NCI-H526 (cell line): Measurements from ENCODE around the gene HPD.
"Not testable (repeated sequence)": the region's sequence is repeated elsewhere in the genome, so short reads cannot be mapped to it uniquely, and the experiment has no call there.

Experiments used
- DNase-seq, 2 experiments: peaks; one replicate each; lab custom pipeline; 2025; lab: John Stamatoyannopoulos, UW

The HPD gene

GRCh38 chr12:121858662-121859572 lies at the start of gene HPD:
Gene HPD (minus strand): TSS chr12:121858859. CDS start chr12:121858823, 36 bp downstream.
- DNase-seq = no peak

GRCh38 chr12:121905746-121906145 lies 47.1 kb upstream of the HPD start:
- DNase-seq = no peak

- DNase-seq = no peak
These were observed 44.5 kb upstream of the HPD start for GRCh38 chr12:121903202-121903601.

DNA sequence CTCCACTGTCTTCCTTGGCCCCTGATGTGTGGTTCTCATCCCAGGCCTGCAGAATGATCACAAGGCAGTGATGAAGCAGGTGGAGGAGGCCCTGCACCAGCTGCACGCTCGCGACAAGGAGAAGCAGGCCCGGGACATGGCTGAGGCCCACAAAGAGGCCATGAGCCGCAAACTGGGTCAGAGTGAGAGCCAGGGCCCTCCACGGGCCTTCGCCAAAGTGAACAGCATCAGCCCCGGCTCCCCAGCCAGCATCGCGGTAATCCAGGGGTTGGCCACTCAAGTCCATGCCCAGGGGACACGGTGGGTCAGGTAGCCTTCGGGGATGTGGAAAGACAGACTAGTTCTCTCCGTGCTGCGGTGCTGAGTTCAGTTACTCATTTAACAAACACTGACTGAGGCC lies 40.9 kb upstream of the HPD start:
- DNase-seq = no peak

DNA sequence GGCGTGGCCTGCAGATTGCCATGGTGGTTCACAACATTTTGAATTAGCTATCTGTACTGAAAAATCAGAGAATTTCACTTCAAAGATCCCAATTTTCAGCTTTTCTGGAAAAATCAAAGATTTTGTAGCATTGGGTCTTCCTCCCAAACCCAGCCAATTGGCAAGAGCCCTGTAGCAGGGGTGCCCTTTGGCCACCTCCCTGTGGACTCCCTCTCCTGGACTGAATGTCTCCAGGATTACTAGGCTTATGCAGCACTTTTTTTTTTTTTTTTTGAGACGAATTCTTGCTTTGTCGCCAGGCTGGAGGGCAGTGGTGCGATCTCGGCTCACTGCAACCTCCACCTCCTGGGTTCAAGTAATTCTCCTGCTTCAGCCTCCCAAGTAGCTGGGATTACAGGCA lies 39.6 kb upstream of the HPD start:
- DNase-seq = no peak

DNA sequence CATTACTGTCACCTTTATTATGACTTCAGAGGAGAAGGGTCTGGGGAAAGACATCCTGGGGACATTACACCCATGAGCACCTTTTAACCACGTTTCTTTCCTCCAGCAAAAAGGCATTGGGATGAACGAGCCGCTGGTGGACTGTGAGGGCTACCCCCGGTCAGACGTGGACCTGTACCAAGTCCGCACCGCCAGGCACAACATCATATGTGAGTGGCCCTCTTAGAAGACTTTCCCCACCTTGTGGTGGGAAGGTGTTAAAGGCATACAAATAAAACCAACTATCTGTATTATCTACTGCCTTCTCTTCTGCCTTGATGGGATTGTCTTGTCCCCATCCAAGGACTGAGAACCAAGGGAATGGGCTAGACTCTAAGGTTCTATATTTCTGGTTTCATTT lies 36.0 kb upstream of the HPD start:
- peak; percentile 18 to 68 for DNase-seq

DNA sequence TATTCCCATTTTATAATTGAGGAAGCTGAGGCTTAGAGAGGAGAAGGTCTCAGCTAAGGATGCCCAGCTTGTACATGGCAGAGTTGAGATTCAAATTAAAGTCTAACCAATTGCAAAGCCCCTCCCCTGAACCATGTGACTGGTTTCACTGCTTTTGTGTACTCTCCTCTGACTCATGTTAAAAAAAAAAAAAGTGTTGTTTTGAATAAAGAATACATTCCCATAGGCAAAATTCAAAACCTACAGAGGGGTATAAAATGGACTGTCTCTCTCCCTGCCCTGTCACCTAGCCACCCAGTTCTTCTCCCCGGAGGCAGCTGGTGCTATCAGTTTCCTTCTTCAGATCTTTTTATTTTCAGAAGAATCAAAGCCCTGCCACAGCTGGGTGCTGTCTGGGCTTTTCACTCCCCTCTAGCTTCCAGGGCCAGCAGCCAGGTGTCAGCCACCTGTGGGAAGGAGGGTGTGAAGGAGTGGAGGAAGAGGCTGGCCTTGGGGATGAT lies 35.4 kb upstream of the HPD start:
- peak; percentile 57 to 78 for DNase-seq

GRCh38 chr12:121892673-121893561 lies 34.3 kb upstream of the HPD start:
- DNase-seq = no peak

DNA sequence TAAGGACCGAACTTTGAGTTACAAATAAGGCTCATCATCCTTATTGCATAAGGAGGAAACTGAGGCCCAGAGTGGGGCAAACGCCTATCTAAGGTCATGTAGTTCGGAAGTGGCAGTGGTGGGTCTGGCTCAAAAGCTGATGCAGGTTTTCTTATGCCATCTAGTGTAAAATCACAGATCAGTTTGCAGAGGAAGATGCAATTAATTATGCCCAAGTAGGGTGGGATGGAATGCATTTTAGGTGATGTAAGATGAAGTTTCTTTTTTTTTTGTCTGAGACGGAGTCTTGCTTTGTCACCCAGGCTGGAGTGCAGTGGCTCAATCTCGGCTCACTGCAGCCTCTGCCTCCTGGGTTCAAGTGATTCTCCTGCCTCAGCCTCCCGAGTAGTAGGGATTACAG lies 31.0 kb upstream of the HPD start:
- not testable (repeated sequence) for DNase-seq

DNA sequence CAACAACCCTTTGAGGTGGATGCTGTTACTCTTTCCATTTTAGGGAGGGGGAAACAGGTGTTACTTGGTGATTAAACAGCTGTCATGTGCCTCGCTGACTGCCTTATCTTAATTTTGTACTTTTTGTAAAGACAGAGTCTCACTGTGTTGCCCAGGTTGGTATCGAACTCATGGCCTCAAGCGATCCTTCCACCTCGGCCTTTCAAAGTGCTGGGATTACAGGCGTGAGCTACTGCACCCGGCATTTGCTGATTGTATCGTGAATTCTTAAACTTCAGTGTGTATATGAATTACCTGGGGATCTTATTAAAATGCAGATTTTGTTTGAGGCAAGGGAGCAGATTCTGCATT lies 30.6 kb upstream of the HPD start:
- DNase-seq = no peak

DNA sequence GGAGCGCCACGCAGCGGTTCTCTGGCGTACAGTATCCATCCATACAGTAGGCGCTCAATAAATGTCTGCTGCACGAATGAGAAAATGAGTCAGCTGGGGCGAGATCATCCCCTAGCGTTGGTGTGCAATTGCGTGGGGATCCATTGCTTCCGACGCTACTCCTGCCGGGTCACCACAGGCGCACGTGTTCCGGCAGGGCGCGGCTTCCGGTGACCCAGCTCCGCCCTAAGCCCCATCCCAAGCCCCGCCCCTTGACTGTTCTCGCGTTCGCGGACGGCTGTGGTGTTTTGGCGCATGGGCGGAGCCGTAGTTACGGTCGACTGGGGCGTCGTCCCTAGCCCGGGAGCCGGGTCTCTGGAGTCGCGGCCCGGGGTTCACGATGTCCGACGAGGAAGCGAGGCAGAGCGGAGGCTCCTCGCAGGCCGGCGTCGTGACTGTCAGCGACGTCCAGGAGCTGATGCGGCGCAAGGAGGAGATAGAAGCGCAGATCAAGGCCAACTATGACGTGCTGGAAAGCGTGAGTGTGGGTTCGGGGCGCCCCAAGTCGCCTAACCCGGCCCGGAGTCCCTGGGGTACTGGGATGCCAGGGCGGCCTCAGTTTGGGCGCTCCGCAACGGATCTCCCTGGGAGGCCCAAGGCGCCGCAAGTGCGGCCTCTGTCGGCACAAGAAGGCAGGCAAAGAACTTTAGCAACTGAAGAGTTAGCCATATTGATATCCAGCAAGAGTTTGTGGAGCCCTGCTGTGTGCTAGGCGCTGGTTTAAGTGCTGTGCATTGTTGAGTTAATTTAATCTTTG lies 30.0 kb upstream of the HPD start, which contains the start of gene PSMD9:
TSS of gene PSMD9 (plus strand) at position 313 of the 796 bp plus-strand sequence. CDS start at position 380, 67 bp downstream.
- peak; percentile 86 to 99 for DNase-seq

DNA sequence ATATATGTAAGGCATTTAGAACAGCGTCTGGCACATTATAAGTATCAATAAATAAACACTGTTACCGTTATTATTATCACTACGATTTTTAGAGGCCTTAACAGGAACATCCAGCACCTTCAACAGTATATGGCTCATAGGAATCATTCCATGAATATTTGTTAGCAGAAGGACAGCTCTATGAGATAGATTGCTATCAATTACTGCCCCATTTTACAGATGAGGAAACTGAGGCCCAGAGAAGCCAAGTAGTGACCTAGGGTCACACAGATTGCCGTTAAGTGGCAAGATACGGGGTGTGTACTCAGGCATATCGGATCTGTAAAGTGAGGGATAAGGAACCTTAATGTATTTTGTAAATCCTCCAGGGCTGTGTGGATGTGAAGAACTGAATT lies 29.4 kb upstream of the HPD start:
- DNase-seq = no peak

DNA sequence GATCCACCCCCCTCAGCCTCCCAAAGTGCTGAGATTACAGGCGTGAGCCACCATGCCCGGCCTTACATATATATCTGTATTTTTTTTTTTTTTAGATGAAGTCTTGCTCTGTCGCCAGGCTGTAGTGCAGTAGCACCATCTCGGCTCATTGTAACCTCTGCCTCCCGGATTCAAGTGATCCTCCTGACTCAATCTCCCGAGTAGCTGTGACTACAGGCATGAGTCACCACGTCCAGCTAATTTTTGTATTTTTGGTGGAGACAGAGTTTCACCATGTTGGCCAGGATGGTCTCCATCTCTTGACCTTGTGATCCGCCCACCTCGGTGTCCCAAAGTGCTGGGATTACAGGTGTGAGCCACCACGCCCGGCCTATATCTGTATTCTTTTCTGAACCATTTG lies 26.5 kb upstream of the HPD start:
- DNase-seq = not testable (repeated sequence)

- DNase-seq = no peak
These were observed 24.6 kb upstream of the HPD start for GRCh38 chr12:121883315-121883660.

DNA sequence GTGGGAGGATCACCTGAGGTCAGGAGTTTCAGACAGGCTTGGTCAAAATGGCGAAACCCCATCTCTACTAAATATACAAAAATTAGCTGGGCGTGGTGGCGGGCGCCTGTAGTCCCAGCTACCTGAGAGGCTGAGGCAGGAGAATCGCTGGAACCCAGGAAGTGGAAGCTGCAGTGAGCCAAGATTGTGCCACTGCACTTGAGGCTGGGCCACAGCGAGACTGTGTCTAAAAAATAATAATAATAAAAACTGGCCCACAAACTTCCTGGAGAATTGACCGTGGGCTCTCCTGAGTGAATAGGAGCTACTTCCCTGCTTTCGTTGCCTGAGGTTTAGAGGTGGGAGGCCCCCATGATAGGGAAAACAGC lies 17.4 kb upstream of the HPD start:
- not testable (repeated sequence) for DNase-seq

DNA sequence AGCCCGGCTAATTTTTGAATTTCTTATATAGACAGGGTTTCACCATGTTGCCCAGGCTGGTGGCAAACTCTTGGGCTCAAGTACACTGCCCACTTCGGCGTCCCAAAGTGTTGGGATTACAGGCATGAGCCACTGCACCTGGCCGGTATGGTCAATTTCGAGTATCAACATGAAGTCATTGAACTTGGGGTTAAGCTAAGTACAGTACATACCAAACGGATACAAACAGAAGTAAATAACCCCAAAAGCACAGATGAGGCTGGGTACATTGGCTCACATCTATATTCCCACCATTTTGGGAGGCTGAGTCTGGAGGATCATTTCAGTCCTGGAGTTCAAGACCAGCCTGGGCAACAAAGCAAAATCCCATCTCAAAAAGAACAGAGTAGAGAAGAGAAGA lies 16.9 kb upstream of the HPD start:
- DNase-seq = no peak

- no peak for DNase-seq
These were observed 15.4 kb upstream of the HPD start for GRCh38 chr12:121874071-121874470.

DNA sequence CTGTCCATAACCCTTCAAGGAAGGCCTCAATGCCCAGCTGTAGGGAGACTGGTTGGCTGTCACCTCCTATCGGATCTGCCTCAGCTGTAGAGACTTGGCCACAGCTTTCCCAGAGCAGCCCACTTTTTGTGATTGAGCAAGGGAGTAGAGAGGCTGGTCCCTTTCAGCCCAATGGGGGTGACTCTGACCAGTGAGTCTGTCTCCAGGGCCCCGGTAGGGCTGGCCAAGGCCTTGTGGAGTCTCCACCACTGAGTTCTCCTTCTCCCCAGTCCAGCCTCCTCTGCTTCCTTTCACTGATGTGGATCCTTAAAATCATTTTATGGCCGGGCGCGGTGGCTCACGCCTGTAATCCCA lies 14.5 kb upstream of the HPD start:
- no peak for DNase-seq

DNA sequence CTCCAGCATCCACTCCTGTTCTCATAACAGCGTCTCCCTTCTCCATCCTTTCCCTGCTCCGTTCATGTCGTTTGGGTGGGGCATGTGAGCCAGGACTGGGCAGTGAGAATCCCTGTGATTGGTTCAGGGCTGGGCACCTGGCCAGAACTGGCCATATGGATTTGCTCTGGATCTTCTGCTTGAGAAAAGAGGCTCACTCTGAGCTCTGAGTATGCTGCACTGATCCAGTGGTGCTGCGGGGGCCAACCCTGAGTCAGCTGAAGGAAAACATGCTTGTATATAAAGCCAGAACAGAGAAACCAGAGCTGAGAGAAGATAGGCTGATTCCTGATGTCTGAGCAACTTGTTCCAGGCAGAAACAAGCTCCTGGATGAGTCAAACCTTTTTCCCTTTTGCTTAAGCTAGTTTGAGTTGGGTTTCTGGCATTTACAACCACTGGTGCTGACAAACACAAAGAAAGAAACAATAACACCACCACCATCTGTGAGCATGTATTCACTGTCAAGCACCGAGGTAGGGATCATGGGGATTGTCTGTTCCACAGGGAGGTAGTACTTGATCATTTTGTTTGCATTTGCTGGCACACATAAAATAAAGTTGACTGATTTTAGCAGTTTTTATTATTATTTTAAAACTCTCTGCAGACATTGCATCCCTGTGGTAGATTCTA lies 14.0 kb upstream of the HPD start:
- no peak for DNase-seq

- DNase-seq = no peak
These were observed 12.8 kb upstream of the HPD start for GRCh38 chr12:121871467-121871866.

- not testable (repeated sequence) for DNase-seq
These were observed 10.6 kb upstream of the HPD start for GRCh38 chr12:121869229-121869628.

- peak; percentile 29 to 60 for DNase-seq
These were observed 7.7 kb upstream of the HPD start for GRCh38 chr12:121866331-121866730.
